Neural cell (in vitro differentiated cells): ENCODE data around the gene DGKB. TPM values are rescaled to one million over a fixed set of nuclear protein-coding genes. Genes with fewer than 3 reads are reported as not detected.

Experiments used
- H2AFZ ChIP-seq: fragments of 200-600, 300-800 bp; sonication (generic), shearing (Covaris generic); 2 replicates; pipeline ENCODE4 v1.6.0; 2014; ENCODE audit warnings: low read depth, mild to moderate bottlenecking, antibody characterized with exemption, low read length, moderate library complexity
- H3F3A ChIP-seq: fragments of 200-600 bp; shearing (Covaris generic); 2 replicates; pipeline ENCODE4 v1.6.1; 2016; ENCODE audit warnings: mild to moderate bottlenecking, moderate library complexity, mixed read lengths, antibody characterized with exemption, low read length; ENCODE audit not compliant: insufficient read depth, poor library complexity, severe bottlenecking
- H3K27ac ChIP-seq: fragments of 200-600, 300-800 bp; sonication (generic), shearing (Covaris generic); 2 replicates; pipeline ENCODE4 v1.5.1; 2014; ENCODE audit warnings: mild to moderate bottlenecking, low read length, moderate library complexity
- H3K27me3 ChIP-seq: fragments of 300-800, 200-600 bp; sonication (generic), shearing (Covaris generic); 2 replicates; pipeline ENCODE4 v1.6.0; 2014; ENCODE audit warnings: mild to moderate bottlenecking, low read depth, low read length, moderate library complexity; ENCODE audit not compliant: insufficient read depth
- H3K36me3 ChIP-seq: fragments of 300-800, 200-600 bp; sonication (generic), shearing (Covaris generic); 2 replicates; pipeline ENCODE4 v1.5.1; 2014; ENCODE audit warnings: mild to moderate bottlenecking, antibody characterized with exemption, low read length, moderate library complexity; ENCODE audit not compliant: insufficient read depth
- H3K4me2 ChIP-seq: fragments of 300-800, 200-600 bp; sonication (generic), shearing (Covaris generic); 2 replicates; pipeline ENCODE4 v1.6.0; 2014; ENCODE audit warnings: mild to moderate bottlenecking, low read length
- H3K4me3 ChIP-seq: fragments of 300-800, 200-600 bp; sonication (generic), shearing (Covaris generic); 2 replicates; pipeline ENCODE4 v1.5.1; 2014; ENCODE audit warnings: mild to moderate bottlenecking, low read length, moderate library complexity
- H3K79me2 ChIP-seq: fragments of 200-600 bp; shearing (Covaris generic); replicated peaks from 2 replicates; pipeline ENCODE4 v1.6.0; 2014; ENCODE audit warnings: mild to moderate bottlenecking, low read length, moderate library complexity; ENCODE audit not compliant: insufficient read depth
- H3K9ac ChIP-seq: fragments of 300-800, 200-600 bp; sonication (generic), shearing (Covaris generic); 2 replicates; pipeline ENCODE4 v1.6.1; 2016; ENCODE audit warnings: mild to moderate bottlenecking, low read length, mixed read lengths
- H3K9me2 ChIP-seq: fragments of 200-600 bp; shearing (Covaris generic); 2 replicates; pipeline ENCODE4 v1.6.1; 2016; ENCODE audit warnings: mild to moderate bottlenecking, low read length, mixed read lengths; ENCODE audit not compliant: insufficient read depth
- H3K9me3 ChIP-seq: fragments of 200-600, 300-800 bp; sonication (generic), shearing (Covaris generic); 2 replicates; pipeline ENCODE4 v1.6.1; 2016; ENCODE audit warnings: mild to moderate bottlenecking, mixed run types, low read length, moderate library complexity, mixed read lengths
- H4K20me1 ChIP-seq: fragments of 200-600 bp; shearing (Covaris generic); 2 replicates; pipeline ENCODE4 v1.6.1; 2016; ENCODE audit warnings: mild to moderate bottlenecking, mixed run types; ENCODE audit not compliant: insufficient read depth
- CTCF ChIP-seq: fragments of 450-650 bp; IDR thresholded peaks from 2 replicates; pipeline ENCODE4 v1.5.1; 2014; ENCODE audit warnings: antibody characterized with exemption, mild to moderate bottlenecking, moderate library complexity; ENCODE audit not compliant: poor library complexity, severe bottlenecking
- EP300 ChIP-seq: fragments of 450-650 bp; conservative IDR thresholded peaks from 2 replicates; pipeline ENCODE4 v1.6.1; 2014; ENCODE audit warnings: antibody characterized with exemption, mild to moderate bottlenecking, moderate library complexity; ENCODE audit not compliant: poor library complexity, severe bottlenecking
- EZH2 ChIP-seq: fragments of 200-600, 300-800 bp; shearing (Covaris generic), sonication (generic); IDR thresholded peaks from 2 replicates; pipeline ENCODE4 v1.6.1; 2014; ENCODE audit warnings: antibody characterized with exemption, low read length, borderline replicate concordance, mild to moderate bottlenecking; ENCODE audit not compliant: insufficient read depth, poor library complexity, severe bottlenecking
- MXI1 ChIP-seq: fragments of 450-650 bp; conservative IDR thresholded peaks from 2 replicates; pipeline ENCODE4 v1.6.1; 2014; ENCODE audit warnings: antibody characterized with exemption, mild to moderate bottlenecking; ENCODE audit not compliant: poor library complexity, severe bottlenecking
- POLR2AphosphoS5 ChIP-seq: IDR thresholded peaks from 2 replicates; pipeline ENCODE4 v1.6.1; 2012
- RAD21 ChIP-seq: fragments of 450-650 bp; conservative IDR thresholded peaks from 2 replicates; pipeline ENCODE4 v1.6.1; 2014; ENCODE audit warnings: antibody characterized with exemption, mild to moderate bottlenecking, moderate library complexity
- REST ChIP-seq: IDR thresholded peaks from 2 replicates; pipeline ENCODE4 v1.6.1; 2012; ENCODE audit warnings: borderline replicate concordance
- SMC3 ChIP-seq: fragments of 450-650 bp; conservative IDR thresholded peaks from 2 replicates; pipeline ENCODE4 v1.6.1; 2014; ENCODE audit warnings: antibody characterized with exemption, mild to moderate bottlenecking, moderate library complexity; ENCODE audit not compliant: poor library complexity
- TAF1 ChIP-seq: IDR thresholded peaks from 2 replicates; pipeline ENCODE4 v1.6.1; 2012; ENCODE audit warnings: low read depth
- polyA plus RNA-seq: library from polyadenylated mRNA; depleted of rRNA; stranded (reverse); fragments of >200 nt; gene quantifications from 2 replicates; pipeline ENCODE4 v1.2.3, GENCODE V29; 2014

DGKB gene
- polyA plus RNA-seq, 1 donor from 2014 or later, result 0.20 TPM

- no peak overlapping the region for H3K4me3 ChIP-seq
- H3K27ac ChIP-seq, result no peak overlapping the region
- H3K27me3 ChIP-seq, result no peaks in the 10 kb centered on the region
- H3K9me2 ChIP-seq, result no peaks in the 10 kb centered on the region
- H3K9ac ChIP-seq, result no peak overlapping the region
- no peaks in the 10 kb centered on the region for H3K9me3 ChIP-seq
- no peaks in the 10 kb centered on the region for H3K79me2 ChIP-seq
- TF ChIP-seq TAF1 (no peak), EZH2 (no peak), EP300 (no peak), RAD21 (no peak), POLR2AphosphoS5 (no peak), CTCF (no peak), REST (no peak), SMC3 (no peak), MXI1 (no peak)
- H2AFZ ChIP-seq, result no peak overlapping the region
- H3K4me2 ChIP-seq, result no peak overlapping the region
- H3F3A ChIP-seq, result no peaks in the 10 kb centered on the region
- no peaks in the 10 kb centered on the region for H4K20me1 ChIP-seq
- no peaks in the 10 kb centered on the region for H3K36me3 ChIP-seq
These were observed 718.2 kb downstream of the DGKB start for GRCh38 chr7:14184292-14184864.

- H3K36me3 ChIP-seq, result no peaks in the 10 kb centered on the region
- no peaks in the 10 kb centered on the region for H3K79me2 ChIP-seq
- H3K27ac ChIP-seq, result no peak overlapping the region
- H3K9ac ChIP-seq, result no peak overlapping the region
- TF ChIP-seq EP300 (no peak), RAD21 (no peak), REST (no peak), TAF1 (no peak), MXI1 (no peak), CTCF (no peak), EZH2 (no peak), POLR2AphosphoS5 (no peak), SMC3 (no peak)
- H3K9me3 ChIP-seq, result no peaks in the 10 kb centered on the region
- H3K4me2 ChIP-seq, result no peak overlapping the region
- no peak overlapping the region for H2AFZ ChIP-seq
- no peak overlapping the region for H3K4me3 ChIP-seq
- H3F3A ChIP-seq, result no peaks in the 10 kb centered on the region
- H3K9me2 ChIP-seq, result no peaks in the 10 kb centered on the region
- no peaks in the 10 kb centered on the region for H4K20me1 ChIP-seq
- no peaks in the 10 kb centered on the region for H3K27me3 ChIP-seq
These were observed 722.8 kb downstream of the DGKB start for GRCh38 chr7:14179781-14180180.
